Adrenal gland (tissue), 5 donors: ENCODE results near the gene REST.

Experiments used
- POLR2A ChIP-seq, 2 donors: fragments of 450-650 bp; IDR thresholded peaks; one replicate each; pipeline ENCODE4 v1.6.1; 2017; ENCODE audit warnings: antibody characterized with exemption in 2 of 2, mild to moderate bottlenecking in 2 of 2, moderate library complexity in 1 of 2
- TF ChIP-seq, protein P1 (sequence below), 6 experiments: fragments of 450-650 bp in 4 of 6; fragments of 200-600 bp in 2 of 6; sonication (generic) in 1 of 6; IDR thresholded peaks; 1 replicate in 5 of 6; 2 replicates in 1 of 6; pipeline versions ENCODE4 v1.5.1 to v1.8.0; 2016 to 2021; ENCODE audit warnings: antibody characterized with exemption in 6 of 6, mild to moderate bottlenecking in 2 of 6, moderate library complexity in 1 of 6
- donor health status: DM: no; HTN: no; CAD: no.

GRCh38 chr4:56958111-56958517 lies 50.4 kb downstream of the REST start:
- TF ChIP-seq, protein P1, sequence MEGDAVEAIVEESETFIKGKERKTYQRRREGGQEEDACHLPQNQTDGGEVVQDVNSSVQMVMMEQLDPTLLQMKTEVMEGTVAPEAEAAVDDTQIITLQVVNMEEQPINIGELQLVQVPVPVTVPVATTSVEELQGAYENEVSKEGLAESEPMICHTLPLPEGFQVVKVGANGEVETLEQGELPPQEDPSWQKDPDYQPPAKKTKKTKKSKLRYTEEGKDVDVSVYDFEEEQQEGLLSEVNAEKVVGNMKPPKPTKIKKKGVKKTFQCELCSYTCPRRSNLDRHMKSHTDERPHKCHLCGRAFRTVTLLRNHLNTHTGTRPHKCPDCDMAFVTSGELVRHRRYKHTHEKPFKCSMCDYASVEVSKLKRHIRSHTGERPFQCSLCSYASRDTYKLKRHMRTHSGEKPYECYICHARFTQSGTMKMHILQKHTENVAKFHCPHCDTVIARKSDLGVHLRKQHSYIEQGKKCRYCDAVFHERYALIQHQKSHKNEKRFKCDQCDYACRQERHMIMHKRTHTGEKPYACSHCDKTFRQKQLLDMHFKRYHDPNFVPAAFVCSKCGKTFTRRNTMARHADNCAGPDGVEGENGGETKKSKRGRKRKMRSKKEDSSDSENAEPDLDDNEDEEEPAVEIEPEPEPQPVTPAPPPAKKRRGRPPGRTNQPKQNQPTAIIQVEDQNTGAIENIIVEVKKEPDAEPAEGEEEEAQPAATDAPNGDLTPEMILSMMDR (IDR thresholded peaks at IDR 0.05), result no peak
- TF ChIP-seq POLR2A (IDR thresholded peaks at IDR 0.05), result no peak
